ENCODE measurements around the gene IMP4. TPM values are rescaled to one million over a fixed set of nuclear protein-coding genes. Genes with fewer than 3 reads are reported as not detected.

The IMP4 gene
- total RNA-seq, 4 donors from 2014 or later: 69.5 to 98.6 (median 94.4) TPM

DNA sequence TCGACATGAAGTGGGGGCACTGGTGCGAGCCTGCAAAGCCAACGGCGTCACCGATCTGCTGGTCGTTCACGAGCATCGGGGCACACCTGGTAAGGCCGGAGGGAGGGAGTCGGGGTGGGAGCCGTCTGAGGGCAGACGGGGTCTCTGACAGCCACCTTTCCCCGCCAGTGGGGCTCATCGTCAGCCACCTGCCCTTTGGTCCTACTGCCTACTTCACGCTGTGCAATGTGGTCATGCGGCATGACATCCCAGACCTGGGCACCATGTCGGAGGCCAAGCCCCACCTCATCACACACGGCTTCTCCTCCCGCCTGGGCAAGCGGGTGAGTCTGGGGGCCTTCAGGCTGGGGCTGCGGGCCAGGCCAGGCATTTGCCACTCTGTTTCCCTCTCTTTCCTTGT is 2.9 kb downstream of the IMP4 start:
- Histone ChIP-seq H3K4me3 (replicated peaks in 1 of 3) (no peak overlapping the region), H3K36me3 (peaks cover 23 to 43% of the 10 kb centered on the region in 2 donors), H3K9me3 (no peaks in the 10 kb centered on the region), H3K4me1 (peaks cover 9 to 20% of the 10 kb centered on the region in 2 donors), H3K27me3 (no peaks in the 10 kb centered on the region), H3K27ac (no peak overlapping the region)
- intact Hi-C loops (cut with DNase I): no loop called here
- WGBS, 2 donors: 96 to 99% methylated on average over 15 to 21 of the region's 21 CpGs
- DNase-seq: no peak
- no peak for TF ChIP-seq POLR2A (IDR thresholded peaks at IDR 0.05)

DNA sequence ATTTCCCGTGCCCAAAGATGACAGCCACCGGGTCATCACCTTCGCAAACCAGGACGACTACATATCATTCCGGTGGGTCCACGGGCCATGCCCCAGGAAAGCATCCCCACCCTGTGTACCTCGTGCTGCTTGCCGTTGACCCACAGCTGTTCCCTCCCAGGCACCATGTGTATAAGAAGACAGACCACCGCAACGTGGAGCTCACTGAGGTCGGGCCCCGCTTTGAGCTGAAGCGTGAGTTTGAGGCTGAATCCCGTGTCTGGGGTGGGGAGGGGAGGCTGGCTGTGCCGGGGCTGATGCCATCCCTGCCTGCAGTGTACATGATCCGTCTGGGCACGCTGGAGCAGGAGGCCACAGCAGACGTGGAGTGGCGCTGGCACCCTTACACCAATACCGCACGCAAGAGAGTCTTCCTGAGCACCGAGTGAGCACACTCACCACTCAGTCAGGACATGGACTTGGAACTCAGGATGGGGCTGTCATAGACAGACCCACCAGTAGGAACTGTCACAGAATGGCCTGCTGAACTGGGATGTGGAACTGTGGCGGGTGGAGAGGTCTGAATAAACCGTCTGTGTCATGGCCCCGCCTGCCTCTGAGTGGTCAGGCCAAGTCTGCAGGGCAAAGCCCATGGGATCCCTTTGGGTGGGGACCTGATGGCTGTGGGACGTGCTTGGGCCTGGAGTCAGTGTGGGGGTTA is 3.5 kb downstream of the IMP4 start:
- Histone ChIP-seq H3K4me3 (replicated peaks in 1 of 3) (no peak overlapping the region), H3K9me3 (no peaks in the 10 kb centered on the region), H3K27ac (no peak overlapping the region), H3K4me1 (peaks cover 9 to 15% of the 10 kb centered on the region in 2 donors), H3K27me3 (no peaks in the 10 kb centered on the region), H3K36me3 (peaks cover 23 to 43% of the 10 kb centered on the region in 2 donors)
- no peak for DNase-seq
- WGBS, 2 donors: 95 to 97% methylated on average over 23 to 25 of the region's 26 CpGs
- TF ChIP-seq, protein P1, sequence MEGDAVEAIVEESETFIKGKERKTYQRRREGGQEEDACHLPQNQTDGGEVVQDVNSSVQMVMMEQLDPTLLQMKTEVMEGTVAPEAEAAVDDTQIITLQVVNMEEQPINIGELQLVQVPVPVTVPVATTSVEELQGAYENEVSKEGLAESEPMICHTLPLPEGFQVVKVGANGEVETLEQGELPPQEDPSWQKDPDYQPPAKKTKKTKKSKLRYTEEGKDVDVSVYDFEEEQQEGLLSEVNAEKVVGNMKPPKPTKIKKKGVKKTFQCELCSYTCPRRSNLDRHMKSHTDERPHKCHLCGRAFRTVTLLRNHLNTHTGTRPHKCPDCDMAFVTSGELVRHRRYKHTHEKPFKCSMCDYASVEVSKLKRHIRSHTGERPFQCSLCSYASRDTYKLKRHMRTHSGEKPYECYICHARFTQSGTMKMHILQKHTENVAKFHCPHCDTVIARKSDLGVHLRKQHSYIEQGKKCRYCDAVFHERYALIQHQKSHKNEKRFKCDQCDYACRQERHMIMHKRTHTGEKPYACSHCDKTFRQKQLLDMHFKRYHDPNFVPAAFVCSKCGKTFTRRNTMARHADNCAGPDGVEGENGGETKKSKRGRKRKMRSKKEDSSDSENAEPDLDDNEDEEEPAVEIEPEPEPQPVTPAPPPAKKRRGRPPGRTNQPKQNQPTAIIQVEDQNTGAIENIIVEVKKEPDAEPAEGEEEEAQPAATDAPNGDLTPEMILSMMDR (IDR thresholded peaks at IDR 0.05): no peak
- TF ChIP-seq POLR2A (IDR thresholded peaks at IDR 0.05): no peak
- intact Hi-C loops (cut with DNase I): no loop called here

DNA sequence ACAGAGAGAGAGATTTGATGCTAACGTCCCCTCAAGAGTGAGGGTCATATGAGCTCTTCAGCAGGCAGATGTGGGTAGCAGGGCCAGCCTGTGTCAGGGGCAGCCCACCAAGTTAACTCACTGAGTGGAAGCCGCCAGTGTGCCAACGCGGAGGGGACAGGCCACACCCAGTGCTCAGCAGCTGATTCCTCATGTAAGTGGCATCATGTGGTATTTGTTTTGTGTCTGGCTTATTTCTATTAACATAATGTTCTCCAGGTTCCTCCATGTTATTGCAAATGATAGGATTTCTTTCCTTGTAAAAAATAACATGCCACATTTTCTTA is 4.0 kb downstream of the IMP4 start:
- TF ChIP-seq, protein P1 (IDR thresholded peaks at IDR 0.05): no peak
- no peak for TF ChIP-seq POLR2A (IDR thresholded peaks at IDR 0.05)
- H3K9me3 ChIP-seq: no peaks in the 10 kb centered on the region
- no peaks in the 10 kb centered on the region for H3K27me3 ChIP-seq
- WGBS, 2 donors: 86 to 92% methylated on average over 4 of the region's 4 CpGs
- H3K36me3 ChIP-seq: peaks cover 23 to 43% of the 10 kb centered on the region in 2 donors
- H3K27ac ChIP-seq: no peak overlapping the region
- no peak for DNase-seq
- intact Hi-C loops (cut with DNase I): no loop called here
- H3K4me1 ChIP-seq: peaks cover 5 to 12% of the 10 kb centered on the region in 2 donors
- no peak overlapping the region for H3K4me3 ChIP-seq (replicated peaks in 1 of 3)

DNA sequence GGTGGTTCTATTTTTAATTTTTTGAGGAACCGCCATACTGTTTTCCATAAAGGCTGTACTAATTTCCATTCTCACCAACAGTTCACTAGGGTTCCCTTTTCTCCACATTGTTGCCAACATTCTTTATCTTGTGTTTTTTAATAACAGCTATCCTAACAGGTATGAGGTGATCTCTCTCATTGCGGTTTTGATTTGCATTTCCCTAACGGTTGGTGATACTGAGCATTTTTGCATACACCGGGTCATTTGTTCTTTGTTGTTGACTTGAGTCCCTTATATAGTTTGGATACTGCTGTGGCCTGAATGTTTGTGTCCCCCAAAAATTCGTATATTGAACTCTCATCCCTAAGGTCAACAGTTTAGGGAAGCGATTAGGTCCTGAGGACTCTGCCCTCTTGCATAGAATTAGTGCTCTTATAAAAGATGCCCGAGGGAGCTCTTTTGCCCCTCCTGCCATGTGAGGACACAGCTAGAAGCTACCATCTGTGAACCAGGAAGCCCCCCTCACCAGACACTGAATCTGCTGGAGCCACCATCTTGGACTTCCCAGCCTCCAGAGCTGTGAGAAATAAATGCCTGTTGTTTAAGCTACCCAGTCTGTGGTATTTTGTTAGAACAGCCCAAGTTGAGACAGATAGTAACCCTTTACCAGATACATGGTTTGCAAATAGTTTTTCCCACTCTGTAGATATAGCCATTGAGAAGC is 4.7 kb downstream of the IMP4 start:
- 95% methylated on average over 7 of the region's 7 CpGs for WGBS, 2 donors
- Histone ChIP-seq H3K4me1 (peaks cover 5 to 19% of the 10 kb centered on the region in 2 donors), H3K27me3 (no peaks in the 10 kb centered on the region), H3K4me3 (replicated peaks in 1 of 3) (no peak overlapping the region), H3K9me3 (no peaks in the 10 kb centered on the region), H3K36me3 (peaks cover 23 to 43% of the 10 kb centered on the region in 2 donors), H3K27ac (no peak overlapping the region)
- no peak for DNase-seq
- intact Hi-C loops (cut with DNase I): no loop called here
- TF ChIP-seq POLR2A (IDR thresholded peaks at IDR 0.05): no peak
- TF ChIP-seq, protein P1 (IDR thresholded peaks at IDR 0.05): no peak

DNA sequence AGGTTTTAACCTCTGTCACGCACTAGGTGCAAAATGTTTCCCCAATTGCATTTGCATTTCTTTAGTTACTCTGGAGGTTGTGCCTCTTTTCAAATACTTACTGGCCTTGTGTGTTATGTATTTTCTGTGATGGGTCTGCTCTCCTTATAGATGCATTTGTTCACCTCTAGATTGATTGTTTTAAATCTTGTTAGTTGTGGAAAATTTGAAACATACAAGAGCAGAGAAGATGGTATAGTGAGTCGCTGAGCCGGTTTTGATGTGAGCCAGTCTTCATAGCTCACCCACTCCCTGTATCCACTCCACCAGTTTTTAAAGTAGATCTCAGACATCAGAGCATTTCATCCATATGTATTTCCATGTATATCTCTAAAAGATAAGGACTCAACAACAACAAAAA is 6.5 kb downstream of the IMP4 start:
- TF ChIP-seq POLR2A (IDR thresholded peaks at IDR 0.05): no peak
- TF ChIP-seq, protein P1 (IDR thresholded peaks at IDR 0.05): no peak
- intact Hi-C loops (cut with DNase I): no loop called here
- H3K4me3 ChIP-seq (replicated peaks in 1 of 3): no peak overlapping the region
- WGBS, 2 donors: 90 to 95% methylated on average over 3 of the region's 3 CpGs
- H3K36me3 ChIP-seq: peaks cover 23 to 43% of the 10 kb centered on the region in 2 donors
- no peak for DNase-seq
- H3K27me3 ChIP-seq: no peaks in the 10 kb centered on the region
- peaks cover 0 to 17% of the 10 kb centered on the region in 2 donors for H3K4me1 ChIP-seq
- no peak overlapping the region for H3K27ac ChIP-seq
- no peaks in the 10 kb centered on the region for H3K9me3 ChIP-seq
